ENCODE measurements around the gene LRMDA.

GRCh38 chr10:75825661-75826060 is 394.2 kb downstream of the LRMDA start:
- TF ChIP-seq ZNF710 (CRISPR knock-in tag; IDR thresholded peaks at IDR 0.05; ENCODE audit: borderline replicate concordance) (no peak), POLR2A (IDR thresholded peaks at IDR 0.05; ENCODE audit: insufficient read depth in 1 of 2, low read depth in 2 of 2, low read length in 2 of 2) (no peak)

Data from HepG2 (cell line).